ENCODE results near the gene FRMD4A.

GRCh38 chr10:14233566-14233965, 97.2 kb downstream of the FRMD4A start:
- TF ChIP-seq CTCF (conservative IDR thresholded peaks at IDR 0.05; ENCODE audit: low read depth, low read length) (no peak), EZH2 (IDR thresholded peaks at IDR 0.05; ENCODE audit: low read length, unreplicated experiment) (no peak), EZH2phosphoT487 (IDR thresholded peaks at IDR 0.05; ENCODE audit: borderline replicate concordance, low read length) (no peak)
